ENCODE measurements around the gene SLC38A10.

Gene SLC38A10

GRCh38 chr17:81298991-81299738, 4.1 kb upstream of the SLC38A10 start:
- TF ChIP-seq CTCF (IDR thresholded peaks at IDR 0.05; ENCODE audit: low read depth, low read length, poor library complexity, severe bottlenecking): no peak
- no peak for TF ChIP-seq EZH2phosphoT487 (IDR thresholded peaks at IDR 0.05; ENCODE audit: borderline replicate concordance, low read length)
- Histone ChIP-seq H3K36me3 (ENCODE audit: control insufficient read depth, low read length) (no peaks in the 10 kb centered on the region), H3K9me3 (ENCODE audit: control insufficient read depth, insufficient read depth, low read length) (no peaks in the 10 kb centered on the region), H3K27ac (ENCODE audit: low read depth, low read length) (no peak overlapping the region), H3K4me1 (ENCODE audit: control insufficient read depth, low read length) (peaks cover 9% of the 10 kb centered on the region), H4K20me1 (ENCODE audit: control insufficient read depth, insufficient read depth, low read depth, low read length) (no peaks in the 10 kb centered on the region), H3K4me2 (ENCODE audit: low read length) (no peak overlapping the region), H3K9me2 (replicated peaks; ENCODE audit: control insufficient read depth, low read length) (no peaks in the 10 kb centered on the region), H3F3A (ENCODE audit: control insufficient read depth, insufficient read depth) (no peaks in the 10 kb centered on the region), H3K27me3 (ENCODE audit: control insufficient read depth, low read length) (no peaks in the 10 kb centered on the region), H3K4me3 (ENCODE audit: low read length) (no peak overlapping the region), H3K79me2 (ENCODE audit: control insufficient read depth, low read length) (peaks cover 13% of the 10 kb centered on the region)

GRCh38 chr17:81298325-81298990, 3.4 kb upstream of the SLC38A10 start:
- H4K20me1 ChIP-seq (ENCODE audit: control insufficient read depth, insufficient read depth, low read depth, low read length): no peaks in the 10 kb centered on the region
- H3K79me2 ChIP-seq (ENCODE audit: control insufficient read depth, low read length): peaks cover 20% of the 10 kb centered on the region
- no peaks in the 10 kb centered on the region for H3K9me3 ChIP-seq (ENCODE audit: control insufficient read depth, insufficient read depth, low read length)
- H3K27me3 ChIP-seq (ENCODE audit: control insufficient read depth, low read length): no peaks in the 10 kb centered on the region
- no peak overlapping the region for H3K4me3 ChIP-seq (ENCODE audit: low read length)
- 0 out of 2 replicates have a peak, but pooled peaks cover 3% of the 10 kb centered on the region for H3F3A ChIP-seq (ENCODE audit: control insufficient read depth, insufficient read depth)
- H3K27ac ChIP-seq (ENCODE audit: low read depth, low read length): no peak overlapping the region
- no peaks in the 10 kb centered on the region for H3K9me2 ChIP-seq (replicated peaks; ENCODE audit: control insufficient read depth, low read length)
- H3K4me1 ChIP-seq (ENCODE audit: control insufficient read depth, low read length): peaks cover 16% of the 10 kb centered on the region
- no peaks in the 10 kb centered on the region for H3K36me3 ChIP-seq (ENCODE audit: control insufficient read depth, low read length)
- no peak for TF ChIP-seq EZH2phosphoT487 (IDR thresholded peaks at IDR 0.05; ENCODE audit: borderline replicate concordance, low read length)
- no peak for TF ChIP-seq CTCF (IDR thresholded peaks at IDR 0.05; ENCODE audit: low read depth, low read length, poor library complexity, severe bottlenecking)
- no peak overlapping the region for H3K4me2 ChIP-seq (ENCODE audit: low read length)

GRCh38 chr17:81295676-81296381, 722 bp upstream of the SLC38A10 start:
- no peaks in the 10 kb centered on the region for H3K9me2 ChIP-seq (replicated peaks; ENCODE audit: control insufficient read depth, low read length)
- H3K4me2 ChIP-seq (ENCODE audit: low read length): peak overlapping the region; percentile 95
- H3K36me3 ChIP-seq (ENCODE audit: control insufficient read depth, low read length): peaks cover 3% of the 10 kb centered on the region; the same call in 1 of the 2 replicates
- no peaks in the 10 kb centered on the region for H3K27me3 ChIP-seq (ENCODE audit: control insufficient read depth, low read length)
- H3K4me3 ChIP-seq (ENCODE audit: low read length): peak overlapping the region; percentile 90
- H3K4me1 ChIP-seq (ENCODE audit: control insufficient read depth, low read length): peaks cover 19% of the 10 kb centered on the region
- peaks cover 38% of the 10 kb centered on the region for H3K79me2 ChIP-seq (ENCODE audit: control insufficient read depth, low read length)
- TF ChIP-seq CTCF (IDR thresholded peaks at IDR 0.05; ENCODE audit: low read depth, low read length, poor library complexity, severe bottlenecking) (no peak), EZH2phosphoT487 (IDR thresholded peaks at IDR 0.05; ENCODE audit: borderline replicate concordance, low read length) (no peak)
- 0 out of 2 replicates have a peak, but pooled peaks cover 3% of the 10 kb centered on the region for H3F3A ChIP-seq (ENCODE audit: control insufficient read depth, insufficient read depth)
- H3K9me3 ChIP-seq (ENCODE audit: control insufficient read depth, insufficient read depth, low read length): no peaks in the 10 kb centered on the region
- no peaks in the 10 kb centered on the region for H4K20me1 ChIP-seq (ENCODE audit: control insufficient read depth, insufficient read depth, low read depth, low read length)
- H3K27ac ChIP-seq (ENCODE audit: low read depth, low read length): peak overlapping the region; percentile 28; the same call in 1 of the 2 replicates
